OCI-M2 (cell line): Measurements from ENCODE around the gene SLC38A9.

Source experiments
- DNase-seq: peaks from one replicate; lab custom pipeline; 2025; ENCODE audit not compliant: unreplicated experiment; lab: John Stamatoyannopoulos, UW

Gene SLC38A9

GRCh38 chr5:55657443-55657842, 54.7 kb downstream of the SLC38A9 start:
- DNase-seq: no peak

- no peak for DNase-seq
Measured at GRCh38 chr5:55650386-55650785, 61.7 kb downstream of the SLC38A9 start.

- no peak for DNase-seq
Measured at GRCh38 chr5:55649963-55650362, 62.2 kb downstream of the SLC38A9 start.

GRCh38 chr5:55645304-55645703, 66.8 kb downstream of the SLC38A9 start:
- no peak for DNase-seq

- DNase-seq: no peak
Measured at GRCh38 chr5:55638455-55638854, 73.7 kb downstream of the SLC38A9 start.

GRCh38 chr5:55638051-55638450, 74.1 kb downstream of the SLC38A9 start:
- no peak for DNase-seq

- DNase-seq: no peak
Measured at GRCh38 chr5:55636683-55637082, 75.4 kb downstream of the SLC38A9 start.

GRCh38 chr5:55636177-55636576, 75.9 kb downstream of the SLC38A9 start:
- no peak for DNase-seq

GRCh38 chr5:55634866-55635265, 77.3 kb downstream of the SLC38A9 start:
- no peak for DNase-seq

GRCh38 chr5:55634209-55634805, 77.8 kb downstream of the SLC38A9 start:
- DNase-seq: no peak

GRCh38 chr5:55633574-55634208, 78.4 kb downstream of the SLC38A9 start:
- no peak for DNase-seq

- no peak for DNase-seq
Measured at GRCh38 chr5:55629815-55630214, 82.3 kb downstream of the SLC38A9 start.

GRCh38 chr5:55626790-55627189, 85.3 kb downstream of the SLC38A9 start:
- DNase-seq: no peak

- DNase-seq: no peak
Measured at GRCh38 chr5:55625913-55626312, 86.2 kb downstream of the SLC38A9 start.

- DNase-seq: no peak
Measured at GRCh38 chr5:55625589-55625909, 86.6 kb downstream of the SLC38A9 start.

- DNase-seq: no peak
Measured at GRCh38 chr5:55624841-55625588, 87.1 kb downstream of the SLC38A9 start.

- DNase-seq: no peak
Measured at GRCh38 chr5:55623789-55624188, 88.3 kb downstream of the SLC38A9 start.

GRCh38 chr5:55622460-55622859, 89.7 kb downstream of the SLC38A9 start:
- no peak for DNase-seq

GRCh38 chr5:55621229-55621628, 90.9 kb downstream of the SLC38A9 start:
- no peak for DNase-seq

GRCh38 chr5:55620766-55621160, 91.4 kb downstream of the SLC38A9 start:
- no peak for DNase-seq

- DNase-seq: no peak
Measured at GRCh38 chr5:55620009-55620765, 91.9 kb downstream of the SLC38A9 start.

GRCh38 chr5:55618318-55618717, 93.8 kb downstream of the SLC38A9 start:
- no peak for DNase-seq
